SHP77 treated with DMSO at 0.1 percent for 48 hours (cell line): ENCODE data around the gene VIPR2.

Source experiments
- DNase-seq: peaks from one replicate; lab custom pipeline; 2025; lab: John Stamatoyannopoulos, UW

The VIPR2 gene

GRCh38 chr7:159066816-159067575 is 77.7 kb downstream of the VIPR2 start:
- DNase-seq = no peak

- DNase-seq = no peak
Measured at GRCh38 chr7:159065852-159066480, 78.7 kb downstream of the VIPR2 start.

- no peak for DNase-seq
Measured at GRCh38 chr7:159064816-159065510, 79.7 kb downstream of the VIPR2 start.

GRCh38 chr7:159064121-159064815 is 80.4 kb downstream of the VIPR2 start:
- DNase-seq = no peak

GRCh38 chr7:159063046-159063840 is 81.4 kb downstream of the VIPR2 start:
- no peak for DNase-seq

- DNase-seq = no peak
Measured at GRCh38 chr7:159062569-159062968, 82.1 kb downstream of the VIPR2 start.

GRCh38 chr7:159061674-159062212 is 82.9 kb downstream of the VIPR2 start:
- DNase-seq = no peak

- no peak for DNase-seq
Measured at GRCh38 chr7:159061209-159061608, 83.5 kb downstream of the VIPR2 start.

- no peak for DNase-seq
Measured at GRCh38 chr7:159060440-159060839, 84.2 kb downstream of the VIPR2 start.

- DNase-seq = no peak
Measured at GRCh38 chr7:159059629-159060028, 85.0 kb downstream of the VIPR2 start.

- no peak for DNase-seq
Measured at GRCh38 chr7:159057647-159058046, 87.0 kb downstream of the VIPR2 start.

GRCh38 chr7:159056737-159057136 is 87.9 kb downstream of the VIPR2 start:
- no peak for DNase-seq

GRCh38 chr7:159051916-159052315 is 92.8 kb downstream of the VIPR2 start:
- no peak for DNase-seq

GRCh38 chr7:159050704-159051103 is 94.0 kb downstream of the VIPR2 start:
- DNase-seq = no peak

GRCh38 chr7:159049266-159050025 is 95.2 kb downstream of the VIPR2 start:
- no peak for DNase-seq

- no peak for DNase-seq
Measured at GRCh38 chr7:159048656-159049055, 96.0 kb downstream of the VIPR2 start.

- no peak for DNase-seq
Measured at GRCh38 chr7:159047536-159047935, 97.1 kb downstream of the VIPR2 start.

GRCh38 chr7:159046300-159046699 is 98.4 kb downstream of the VIPR2 start:
- DNase-seq = no peak

- no peak for DNase-seq
Measured at GRCh38 chr7:159045839-159046238, 98.8 kb downstream of the VIPR2 start.

- no peak for DNase-seq
Measured at GRCh38 chr7:159042581-159043101, 102.0 kb downstream of the VIPR2 start.
